WTC11 (cell line): Measurements from ENCODE around the gene LTB. TPM values are rescaled to one million over a fixed set of nuclear protein-coding genes. Genes with fewer than 3 reads are reported as not detected.

Experiments
- ATAC-seq: fragments of 200-7000 bp; cut with Tn5 transposase; 2 replicates; pipeline ENCODE4 v1.10.0; 2021; ENCODE audit warnings: mild to moderate bottlenecking, moderate library complexity
- CTCF ChIA-PET: fragments of 300-600 bp; sonication (Branson Sonifier 250); formaldehyde crosslinking; loops from one replicate; lab custom pipeline; 2021; ENCODE audit warnings: antibody characterized with exemption; lab: Charles Lee
- POLR2A ChIA-PET: fragments of 350-600 bp; sonication (Branson Sonifier 250); formaldehyde crosslinking; loops from one replicate; lab custom pipeline; 2021; ENCODE audit warnings: antibody characterized with exemption; lab: Charles Lee
- DNase-seq: peaks from one replicate; pipeline ENCODE4 v3.0.0; 2021; ENCODE audit warnings: low spot score
- H3K27ac Mint-ChIP-seq: 2 replicates; pipeline ENCODE4 v1.8.0; 2021; ENCODE audit warnings: mixed read lengths
- H3K27me3 Mint-ChIP-seq: 2 replicates; pipeline ENCODE4 v1.8.0; 2021; ENCODE audit warnings: low read depth, mild to moderate bottlenecking, moderate library complexity, mixed read lengths
- H3K36me3 Mint-ChIP-seq: 2 replicates; pipeline ENCODE4 v1.8.0; 2021; ENCODE audit warnings: mixed read lengths
- H3K4me1 Mint-ChIP-seq: 2 replicates; pipeline ENCODE4 v1.8.0; 2022; ENCODE audit warnings: mixed read lengths
- H3K4me3 Mint-ChIP-seq: 2 replicates; pipeline ENCODE4 v1.8.0; 2021; ENCODE audit warnings: mild to moderate bottlenecking, moderate library complexity, mixed read lengths
- H3K9me3 Mint-ChIP-seq: 2 replicates; pipeline ENCODE4 v1.8.0; 2021; ENCODE audit warnings: mixed read lengths
- AFF4 ChIP-seq: sonication (generic); formaldehyde crosslinking; IDR thresholded peaks from 2 replicates; pipeline ENCODE4 v1.8.1; 2023; ENCODE audit warnings: mild to moderate bottlenecking, missing genetic modification reagents, borderline replicate concordance
- ATF1 ChIP-seq: sonication (generic); formaldehyde crosslinking; IDR thresholded peaks from 2 replicates; pipeline ENCODE4 v1.8.1; 2023; ENCODE audit warnings: mild to moderate bottlenecking, moderate library complexity, missing genetic modification reagents
- ATF3 ChIP-seq: sonication (generic); formaldehyde crosslinking; conservative IDR thresholded peaks from 2 replicates; pipeline ENCODE4 v1.8.1; 2022; ENCODE audit warnings: mild to moderate bottlenecking, missing genetic modification reagents
- CBFB ChIP-seq: sonication (generic); formaldehyde crosslinking; IDR thresholded peaks from 2 replicates; pipeline ENCODE4 v1.8.1; 2022; ENCODE audit warnings: mild to moderate bottlenecking, low read depth, missing genetic modification reagents
- CDX4 ChIP-seq: fragments of 250-450 bp; sonication (Bioruptor Pico); IDR thresholded peaks from 2 replicates; pipeline ENCODE4 v1.9.0; 2021; ENCODE audit warnings: moderate library complexity, mild to moderate bottlenecking, inconsistent platforms, borderline replicate concordance
- CREB1 ChIP-seq: sonication (generic); formaldehyde crosslinking; IDR thresholded peaks from 2 replicates; pipeline ENCODE4 v1.8.0; 2023; ENCODE audit warnings: mild to moderate bottlenecking, missing genetic modification reagents
- E2F1 ChIP-seq: sonication (generic); formaldehyde crosslinking; IDR thresholded peaks from 2 replicates; pipeline ENCODE4 v1.8.0; 2022; ENCODE audit warnings: mild to moderate bottlenecking, missing genetic modification reagents
- EMX1 ChIP-seq: fragments of 250-450 bp; sonication (Bioruptor Pico); IDR thresholded peaks from 2 replicates; pipeline ENCODE4 v1.8.0; 2021; ENCODE audit warnings: mild to moderate bottlenecking
- ERG ChIP-seq: fragments of 250-450 bp; sonication (Bioruptor Pico); IDR thresholded peaks from 2 replicates; pipeline ENCODE4 v1.8.0; 2021; ENCODE audit warnings: mild to moderate bottlenecking
- ETV6 ChIP-seq: sonication (generic); formaldehyde crosslinking; IDR thresholded peaks from 2 replicates; pipeline ENCODE4 v1.8.1; 2022; ENCODE audit warnings: mild to moderate bottlenecking, missing genetic modification reagents
- GRHL2 ChIP-seq: fragments of 250-450 bp; sonication (Bioruptor Pico); IDR thresholded peaks from 2 replicates; pipeline ENCODE4 v1.8.0; 2022; ENCODE audit warnings: mild to moderate bottlenecking, moderate library complexity; ENCODE audit not compliant: insufficient replicate concordance, severe bottlenecking
- HMGA2 ChIP-seq: fragments of 250-450 bp; sonication (Bioruptor Pico); IDR thresholded peaks from 2 replicates; pipeline ENCODE4 v1.4.0; 2021; ENCODE audit warnings: mild to moderate bottlenecking, moderate library complexity
- JUN ChIP-seq: sonication (generic); formaldehyde crosslinking; IDR thresholded peaks from 2 replicates; pipeline ENCODE4 v1.8.0; 2023; ENCODE audit warnings: mild to moderate bottlenecking, missing genetic modification reagents
- MLX ChIP-seq: sonication (generic); formaldehyde crosslinking; IDR thresholded peaks from 2 replicates; pipeline ENCODE4 v1.8.1; 2023; ENCODE audit warnings: mild to moderate bottlenecking, missing genetic modification reagents, moderate library complexity
- NR1H2 ChIP-seq: sonication (generic); formaldehyde crosslinking; IDR thresholded peaks from 2 replicates; pipeline ENCODE4 v1.9.0; 2021; ENCODE audit warnings: mild to moderate bottlenecking, moderate library complexity, missing genetic modification reagents
- SMAD3 ChIP-seq: sonication (generic); formaldehyde crosslinking; IDR thresholded peaks from 2 replicates; pipeline ENCODE4 v1.8.0; 2022; ENCODE audit warnings: missing genetic modification reagents, mild to moderate bottlenecking, borderline replicate concordance
- SMAD4 ChIP-seq: sonication (generic); formaldehyde crosslinking; IDR thresholded peaks from 2 replicates; pipeline ENCODE4 v1.8.0; 2022; ENCODE audit warnings: mild to moderate bottlenecking, missing genetic modification reagents
- SOX15 ChIP-seq: fragments of 250-450 bp; sonication (Bioruptor Pico); IDR thresholded peaks from 2 replicates; pipeline ENCODE4 v1.9.0; 2021; ENCODE audit warnings: mild to moderate bottlenecking
- TCF7 ChIP-seq: sonication (generic); formaldehyde crosslinking; IDR thresholded peaks from 2 replicates; pipeline ENCODE4 v1.8.0; 2022; ENCODE audit warnings: mild to moderate bottlenecking, low read depth, missing genetic modification reagents, moderate library complexity
- TP53 ChIP-seq: sonication (generic); formaldehyde crosslinking; IDR thresholded peaks from 2 replicates; pipeline ENCODE4 v1.8.1; 2023; ENCODE audit warnings: mild to moderate bottlenecking, missing genetic modification reagents
- ZBTB21 ChIP-seq: sonication (generic); formaldehyde crosslinking; IDR thresholded peaks from 2 replicates; pipeline ENCODE4 v1.8.1; 2023; ENCODE audit warnings: mild to moderate bottlenecking, missing genetic modification reagents, borderline replicate concordance
- ZMAT4 ChIP-seq: fragments of 250-450 bp; sonication (Bioruptor Pico); IDR thresholded peaks from 2 replicates; pipeline ENCODE4 v1.9.0; 2021; ENCODE audit warnings: mild to moderate bottlenecking
- ZNF138 ChIP-seq: sonication (generic); formaldehyde crosslinking; conservative IDR thresholded peaks from 2 replicates; pipeline ENCODE4 v1.8.1; 2022; ENCODE audit warnings: mild to moderate bottlenecking, moderate library complexity, missing genetic modification reagents
- ZNF219 ChIP-seq: sonication (generic); formaldehyde crosslinking; IDR thresholded peaks from 2 replicates; pipeline ENCODE4 v1.8.0; 2023; ENCODE audit warnings: missing genetic modification reagents, mild to moderate bottlenecking, borderline replicate concordance
- ZNF232 ChIP-seq: sonication (generic); formaldehyde crosslinking; IDR thresholded peaks from 2 replicates; pipeline ENCODE4 v1.8.0; 2022; ENCODE audit warnings: mild to moderate bottlenecking, missing genetic modification reagents
- ZNF416 ChIP-seq: fragments of 250-450 bp; sonication (Bioruptor Pico); IDR thresholded peaks from 2 replicates; pipeline ENCODE4 v1.9.0; 2021; ENCODE audit warnings: mild to moderate bottlenecking, inconsistent platforms
- total RNA-seq: library from RNA; stranded (reverse); gene quantifications from 3 replicates; pipeline ENCODE4 v1.2.3, GENCODE V29; 2021

LTB gene
- total RNA-seq, 1 experiment from 2014 or later, result 1.3 TPM

- TF ChIP-seq TP53 (CRISPR knock-in tag), result no peak
- no peak for TF ChIP-seq ZNF416 (CRISPR knock-in tag)
- TF ChIP-seq, all 79 proteins: peak for 0
Measured at GRCh38 chr6:31559606-31559957, 22.6 kb downstream of the LTB start (continued).

- Mint-ChIP-seq H3K4me3 (no peak overlapping the region), H3K36me3 (peaks cover 17% of the 10 kb centered on the region), H3K27ac (no peak overlapping the region), H3K9me3 (no peaks in the 10 kb centered on the region), H3K27me3 (no peaks in the 10 kb centered on the region; the same call in 1 of the 2 replicates), H3K4me1 (peaks cover 9% of the 10 kb centered on the region)
- CTCF ChIA-PET, result interaction anchor here (0.9 to 1.4 kb wide), 5 partner anchors 12 to 40 kb away, joined by 3 to 4 read pairs (median 4); partner anchors contain the start of genes ATP6V1G2 and LST1
- no peak for TF ChIP-seq GRHL2 (CRISPR knock-in tag)
- TF ChIP-seq CDX4, result no peak
- TF ChIP-seq SMAD4 (CRISPR knock-in tag), result no peak
- TF ChIP-seq CBFB (CRISPR knock-in tag), result no peak
- TF ChIP-seq HMGA2, result no peak
- no peak for TF ChIP-seq SMAD3 (CRISPR knock-in tag)
- no peak for TF ChIP-seq ZNF138 (CRISPR knock-in tag)
- no peak for TF ChIP-seq CREB1
- TF ChIP-seq SOX15 (CRISPR knock-in tag), result no peak
- TF ChIP-seq JUN (CRISPR knock-in tag), result no peak
- no peak for TF ChIP-seq EMX1 (CRISPR knock-in tag)
- no peak for TF ChIP-seq ZBTB21 (CRISPR knock-in tag)
- no peak for TF ChIP-seq ATF1 (CRISPR knock-in tag)
- TF ChIP-seq ETV6 (CRISPR knock-in tag), result no peak
- no peak for ATAC-seq
- POLR2A ChIA-PET, result interaction anchor here (1.3 to 1.6 kb wide), 2 partner anchors 17 to 22 kb away, joined by 3 to 4 read pairs; partner anchors contain the start of gene DDX39B
- no peak for DNase-seq
Measured at GRCh38 chr6:31558631-31559500, 23.4 kb downstream of the LTB start.

GRCh38 chr6:31558318-31558625 is 24.0 kb downstream of the LTB start:
- DNase-seq (no peak), ATAC-seq (no peak)
- H3K27me3 Mint-ChIP-seq, result no peaks in the 10 kb centered on the region; the same call in 1 of the 2 replicates
- peaks cover 9% of the 10 kb centered on the region for H3K4me1 Mint-ChIP-seq
- H3K4me3 Mint-ChIP-seq, result no peak overlapping the region
- ChIA-PET POLR2A (interaction anchor here (1.3 kb wide), 1 partner anchor 23 kb away, joined by 3 read pairs; no protein-coding TSS in a partner anchor), CTCF (interaction anchor here (0.9 to 1.4 kb wide), 4 partner anchors 12 to 40 kb away, joined by 3 to 4 read pairs (median 4); partner anchors contain the start of genes ATP6V1G2 and LST1)
- H3K9me3 Mint-ChIP-seq, result no peaks in the 10 kb centered on the region
- H3K27ac Mint-ChIP-seq, result no peak overlapping the region
- peaks cover 17% of the 10 kb centered on the region for H3K36me3 Mint-ChIP-seq
- TF ChIP-seq AFF4 (CRISPR knock-in tag) (no peak), ATF3 (CRISPR knock-in tag) (no peak), ATF1 (CRISPR knock-in tag) (no peak), ZMAT4 (no peak), E2F1 (CRISPR knock-in tag) (no peak), MLX (CRISPR knock-in tag) (no peak), NR1H2 (CRISPR knock-in tag) (no peak), ZNF219 (CRISPR knock-in tag) (no peak), TCF7 (CRISPR knock-in tag) (no peak), ZNF232 (no peak), ERG (CRISPR knock-in tag) (no peak)
